Measurements from ENCODE around the gene VIM.

GRCh38 chr10:17229016-17229716 lies 1.1 kb downstream of the VIM start:
- TF ChIP-seq GATA3 (IDR thresholded peaks at IDR 0.05; ENCODE audit: low read depth, low read length), result no peak
- TF ChIP-seq GATA2 (IDR thresholded peaks at IDR 0.05; ENCODE audit: low read depth, low read length), result no peak
